Liver (tissue), 3 donors: ENCODE measurements around the gene PEAK3.

Experiments
- GABPA ChIP-seq, 2 donors: IDR thresholded peaks in 1 of 2; conservative IDR thresholded peaks in 1 of 2; 2 replicates each; pipeline ENCODE4 v1.6.1; 2016; ENCODE audit warnings: antibody characterized with exemption in 2 of 2, mild to moderate bottlenecking in 1 of 2, moderate library complexity in 1 of 2
- JUND ChIP-seq, 2 donors: IDR thresholded peaks; 2 replicates each; pipeline ENCODE4 v1.6.1; 2016; ENCODE audit warnings: antibody characterized with exemption in 2 of 2
- MAX ChIP-seq: IDR thresholded peaks from 2 replicates; pipeline ENCODE4 v1.6.1; 2016; ENCODE audit warnings: antibody characterized with exemption
- NR2F2 ChIP-seq: IDR thresholded peaks from 2 replicates; pipeline ENCODE4 v1.6.1; 2016; ENCODE audit warnings: antibody characterized with exemption
- RAD21 ChIP-seq, 2 donors: IDR thresholded peaks; 2 replicates each; pipeline ENCODE4 v1.6.1; 2016; ENCODE audit warnings: antibody characterized with exemption in 2 of 2, mild to moderate bottlenecking in 2 of 2
- TAF1 ChIP-seq: conservative IDR thresholded peaks from 2 replicates; pipeline ENCODE4 v1.6.1; 2016; ENCODE audit warnings: antibody characterized with exemption, mild to moderate bottlenecking
- YY1 ChIP-seq: IDR thresholded peaks from 2 replicates; pipeline ENCODE4 v1.6.1; 2016; ENCODE audit warnings: antibody characterized with exemption, mild to moderate bottlenecking
- TF ChIP-seq, protein P1 (sequence below): fragments of 150-350 bp; IDR thresholded peaks from 2 replicates; pipeline ENCODE4 v1.5.1; 2017; ENCODE audit warnings: improper control_type of control experiment, low read depth, low read length; ENCODE audit not compliant: missing input control
- donor health status: healthy.
- donor health status: healthy.

- TF ChIP-seq, protein P1, sequence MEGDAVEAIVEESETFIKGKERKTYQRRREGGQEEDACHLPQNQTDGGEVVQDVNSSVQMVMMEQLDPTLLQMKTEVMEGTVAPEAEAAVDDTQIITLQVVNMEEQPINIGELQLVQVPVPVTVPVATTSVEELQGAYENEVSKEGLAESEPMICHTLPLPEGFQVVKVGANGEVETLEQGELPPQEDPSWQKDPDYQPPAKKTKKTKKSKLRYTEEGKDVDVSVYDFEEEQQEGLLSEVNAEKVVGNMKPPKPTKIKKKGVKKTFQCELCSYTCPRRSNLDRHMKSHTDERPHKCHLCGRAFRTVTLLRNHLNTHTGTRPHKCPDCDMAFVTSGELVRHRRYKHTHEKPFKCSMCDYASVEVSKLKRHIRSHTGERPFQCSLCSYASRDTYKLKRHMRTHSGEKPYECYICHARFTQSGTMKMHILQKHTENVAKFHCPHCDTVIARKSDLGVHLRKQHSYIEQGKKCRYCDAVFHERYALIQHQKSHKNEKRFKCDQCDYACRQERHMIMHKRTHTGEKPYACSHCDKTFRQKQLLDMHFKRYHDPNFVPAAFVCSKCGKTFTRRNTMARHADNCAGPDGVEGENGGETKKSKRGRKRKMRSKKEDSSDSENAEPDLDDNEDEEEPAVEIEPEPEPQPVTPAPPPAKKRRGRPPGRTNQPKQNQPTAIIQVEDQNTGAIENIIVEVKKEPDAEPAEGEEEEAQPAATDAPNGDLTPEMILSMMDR = peak; percentile 7
- TF ChIP-seq MAX (no peak), JUND (IDR thresholded peaks at IDR 0.05) (no peak), NR2F2 (no peak), GABPA (IDR thresholded peaks at IDR 0.05 in 1 of 2, conservative IDR thresholded peaks at IDR 0.05 in 1 of 2) (no peak), TAF1 (no peak), YY1 (no peak), RAD21 (IDR thresholded peaks at IDR 0.05) (peak in 1 of 2 donors; percentile 49)
Measured at GRCh38 chr19:2254064-2254872, 27.7 kb downstream of the PEAK3 start.
